Cardiac fibroblast (primary cell): ENCODE results near the gene HP1BP3.

Experiments used
- DNase-seq, 2 donors: peaks; one replicate each; pipeline versions ENCODE4 v3.0.0 to v3.0.0-alpha.2; 2010; ENCODE audit warnings: low read depth in 2 of 2
- H3K4me3 ChIP-seq, 2 donors: replicated peaks in 1 of 2; 1 replicate in 1 of 2; 2 replicates in 1 of 2; pipeline ENCODE4 v1.5.1; 2011; ENCODE audit warnings: low read depth in 2 of 2, low read length in 2 of 2, mild to moderate bottlenecking in 2 of 2, moderate library complexity in 1 of 2
- CTCF ChIP-seq: IDR thresholded peaks from one replicate; pipeline ENCODE4 v1.5.1; 2011; ENCODE audit warnings: low read depth, mild to moderate bottlenecking, low read length, inconsistent platforms

Gene HP1BP3

GRCh38 chr1:20710469-20711284 is 76.4 kb downstream of the HP1BP3 start:
- no peak for DNase-seq
- no peak overlapping the region for H3K4me3 ChIP-seq
- TF ChIP-seq CTCF, result no peak

- DNase-seq, result no peak
- no peak for TF ChIP-seq CTCF
- H3K4me3 ChIP-seq, result no peak overlapping the region
Observed at GRCh38 chr1:20709868-20710267, 77.2 kb downstream of the HP1BP3 start.

GRCh38 chr1:20708891-20709290 is 78.2 kb downstream of the HP1BP3 start:
- H3K4me3 ChIP-seq, result no peak overlapping the region
- no peak for TF ChIP-seq CTCF
- no peak for DNase-seq

GRCh38 chr1:20708057-20708456 is 79.0 kb downstream of the HP1BP3 start:
- no peak overlapping the region for H3K4me3 ChIP-seq
- no peak for TF ChIP-seq CTCF
- DNase-seq, result no peak

- DNase-seq, result no peak
- no peak overlapping the region for H3K4me3 ChIP-seq
- TF ChIP-seq CTCF, result no peak
Observed at GRCh38 chr1:20706841-20707240, 80.3 kb downstream of the HP1BP3 start.

- TF ChIP-seq CTCF, result no peak
- DNase-seq, result peak in 1 of 2 donors; percentile 9
- H3K4me3 ChIP-seq, result no peak overlapping the region
Observed at GRCh38 chr1:20705203-20705755, 81.8 kb downstream of the HP1BP3 start.
